ENCODE data around the gene CELF4. TPM values are rescaled to one million over a fixed set of nuclear protein-coding genes. Genes with fewer than 3 reads are reported as not detected.

The CELF4 gene
- total RNA-seq, 1 experiment from 2014 or later = 0.40 TPM

DNA sequence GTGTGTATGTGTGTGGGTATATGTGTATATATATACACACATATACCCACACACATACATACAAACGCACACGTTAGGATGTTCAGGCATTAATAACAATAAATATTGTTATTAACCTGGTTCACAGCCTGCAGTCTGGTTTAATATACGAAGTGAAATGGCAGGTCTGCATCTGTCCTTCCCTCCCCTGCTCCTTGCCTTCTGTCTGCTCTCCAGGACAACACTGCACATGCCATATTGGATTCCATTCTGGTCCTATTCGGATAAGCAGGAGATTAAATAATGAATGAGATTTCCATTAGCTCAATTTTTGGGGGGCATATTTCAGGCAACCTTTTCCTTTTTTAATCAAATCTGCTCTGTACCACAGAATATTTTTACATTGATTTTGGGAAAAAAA, 158.0 kb downstream of the CELF4 start:
- no peak overlapping the region for H3K4me3 ChIP-seq (ENCODE audit: low read length)
- no peaks in the 10 kb centered on the region for H3K9me3 ChIP-seq (ENCODE audit: low read length)
- intact Hi-C loops (cut with micrococcal nuclease) = no loop called here
- no TSS peak for BruUV-seq (replicated peaks)
- H3K4me2 ChIP-seq (ENCODE audit: low read length) = no peak overlapping the region
- DNase-seq (no peak), ATAC-seq (no peak)
- H3K27me3 ChIP-seq (ENCODE audit: low read length) = no peaks in the 10 kb centered on the region
- TF ChIP-seq, protein P1, sequence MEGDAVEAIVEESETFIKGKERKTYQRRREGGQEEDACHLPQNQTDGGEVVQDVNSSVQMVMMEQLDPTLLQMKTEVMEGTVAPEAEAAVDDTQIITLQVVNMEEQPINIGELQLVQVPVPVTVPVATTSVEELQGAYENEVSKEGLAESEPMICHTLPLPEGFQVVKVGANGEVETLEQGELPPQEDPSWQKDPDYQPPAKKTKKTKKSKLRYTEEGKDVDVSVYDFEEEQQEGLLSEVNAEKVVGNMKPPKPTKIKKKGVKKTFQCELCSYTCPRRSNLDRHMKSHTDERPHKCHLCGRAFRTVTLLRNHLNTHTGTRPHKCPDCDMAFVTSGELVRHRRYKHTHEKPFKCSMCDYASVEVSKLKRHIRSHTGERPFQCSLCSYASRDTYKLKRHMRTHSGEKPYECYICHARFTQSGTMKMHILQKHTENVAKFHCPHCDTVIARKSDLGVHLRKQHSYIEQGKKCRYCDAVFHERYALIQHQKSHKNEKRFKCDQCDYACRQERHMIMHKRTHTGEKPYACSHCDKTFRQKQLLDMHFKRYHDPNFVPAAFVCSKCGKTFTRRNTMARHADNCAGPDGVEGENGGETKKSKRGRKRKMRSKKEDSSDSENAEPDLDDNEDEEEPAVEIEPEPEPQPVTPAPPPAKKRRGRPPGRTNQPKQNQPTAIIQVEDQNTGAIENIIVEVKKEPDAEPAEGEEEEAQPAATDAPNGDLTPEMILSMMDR (conservative IDR thresholded peaks at IDR 0.05; ENCODE audit: low read depth, low read length) = no peak
- TF ChIP-seq EZH2 (IDR thresholded peaks at IDR 0.05; ENCODE audit: low read length, unreplicated experiment) (no peak), EZH2phosphoT487 (IDR thresholded peaks at IDR 0.05; ENCODE audit: borderline replicate concordance, low read length) (no peak)
- H3K27ac ChIP-seq (ENCODE audit: low read length) = no peak overlapping the region
- H3K4me1 ChIP-seq (ENCODE audit: insufficient read depth, low read length) = no peaks in the 10 kb centered on the region
- H3K9ac ChIP-seq (ENCODE audit: low read length) = no peak overlapping the region
- CTCF ChIA-PET = no interaction called here
- POLR2A ChIA-PET (ENCODE audit: unreplicated experiment) = no interaction called here
- H4K20me1 ChIP-seq (ENCODE audit: low read length) = no peaks in the 10 kb centered on the region
- no peaks in the 10 kb centered on the region for H3K79me2 ChIP-seq (ENCODE audit: low read length)
- no peak overlapping the region for H2AFZ ChIP-seq (ENCODE audit: low read length)
- no peaks in the 10 kb centered on the region for H3F3A ChIP-seq (ENCODE audit: low read length, unreplicated experiment)
- no peaks in the 10 kb centered on the region for H3K36me3 ChIP-seq (ENCODE audit: low read depth, low read length)
- H3K9me2 ChIP-seq (replicated peaks; ENCODE audit: low read length) = no peaks in the 10 kb centered on the region

DNA sequence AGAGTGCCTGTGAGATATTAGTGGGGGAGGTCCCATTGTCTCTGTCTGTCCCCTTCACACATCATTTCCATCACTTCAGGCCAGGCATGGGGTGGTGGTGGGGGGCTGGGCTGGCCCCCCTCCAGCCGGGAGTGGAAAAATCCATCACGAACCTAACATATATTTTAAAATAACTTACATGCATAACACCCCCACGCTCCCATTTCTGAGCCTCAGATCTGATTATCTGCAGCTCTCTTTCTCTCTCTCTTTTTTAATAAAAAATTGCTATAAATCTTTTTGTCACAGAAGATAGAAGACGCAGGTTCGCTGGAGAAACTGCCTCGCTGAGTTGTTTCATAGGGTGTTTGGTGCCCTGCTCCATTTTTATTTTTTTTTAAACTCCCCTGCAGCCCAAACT, 159.8 kb downstream of the CELF4 start:
- TF ChIP-seq EZH2 (IDR thresholded peaks at IDR 0.05; ENCODE audit: low read length, unreplicated experiment) (no peak), EZH2phosphoT487 (IDR thresholded peaks at IDR 0.05; ENCODE audit: borderline replicate concordance, low read length) (no peak)
- TF ChIP-seq, protein P1 (conservative IDR thresholded peaks at IDR 0.05; ENCODE audit: low read depth, low read length) = no peak
- no peaks in the 10 kb centered on the region for H3K9me2 ChIP-seq (replicated peaks; ENCODE audit: low read length)
- POLR2A ChIA-PET (ENCODE audit: unreplicated experiment) = no interaction called here
- no peaks in the 10 kb centered on the region for H3K36me3 ChIP-seq (ENCODE audit: low read depth, low read length)
- no peak overlapping the region for H3K4me3 ChIP-seq (ENCODE audit: low read length)
- H2AFZ ChIP-seq (ENCODE audit: low read length) = no peak overlapping the region
- H3K79me2 ChIP-seq (ENCODE audit: low read length) = no peaks in the 10 kb centered on the region
- no peak overlapping the region for H3K9ac ChIP-seq (ENCODE audit: low read length)
- H3K4me1 ChIP-seq (ENCODE audit: insufficient read depth, low read length) = no peaks in the 10 kb centered on the region
- no TSS peak for BruUV-seq (replicated peaks)
- intact Hi-C loops (cut with micrococcal nuclease) = no loop called here
- ATAC-seq (no peak), DNase-seq (no peak)
- H3K27me3 ChIP-seq (ENCODE audit: low read length) = no peaks in the 10 kb centered on the region
- no peaks in the 10 kb centered on the region for H4K20me1 ChIP-seq (ENCODE audit: low read length)
- H3K4me2 ChIP-seq (ENCODE audit: low read length) = no peak overlapping the region
- no peaks in the 10 kb centered on the region for H3K9me3 ChIP-seq (ENCODE audit: low read length)
- CTCF ChIA-PET = no interaction called here
- H3K27ac ChIP-seq (ENCODE audit: low read length) = no peak overlapping the region
- no peaks in the 10 kb centered on the region for H3F3A ChIP-seq (ENCODE audit: low read length, unreplicated experiment)

DNA sequence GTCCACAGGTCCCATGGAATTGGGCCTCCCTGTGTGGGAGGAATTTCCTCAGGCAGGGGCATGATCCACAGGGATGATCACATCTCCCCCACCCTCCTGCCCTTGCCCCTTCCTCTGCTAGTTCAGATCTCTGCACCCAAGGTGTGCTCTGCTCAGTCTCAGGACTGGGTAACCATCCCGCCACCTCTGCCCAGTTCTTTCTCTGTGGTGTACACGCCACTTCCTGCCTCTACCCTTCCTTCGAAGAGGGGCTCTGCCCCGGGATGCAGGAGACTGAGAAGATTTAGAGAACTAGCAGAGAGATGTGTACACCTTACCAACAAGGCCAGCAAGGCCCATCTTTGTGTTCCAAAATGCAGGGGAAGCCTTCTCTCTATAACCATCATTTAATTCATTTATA, 160.4 kb downstream of the CELF4 start:
- TF ChIP-seq EZH2phosphoT487 (IDR thresholded peaks at IDR 0.05; ENCODE audit: borderline replicate concordance, low read length) (no peak), EZH2 (IDR thresholded peaks at IDR 0.05; ENCODE audit: low read length, unreplicated experiment) (no peak)
- TF ChIP-seq, protein P1 (conservative IDR thresholded peaks at IDR 0.05; ENCODE audit: low read depth, low read length) = no peak
- Histone ChIP-seq H3K27me3 (ENCODE audit: low read length) (no peaks in the 10 kb centered on the region), H3F3A (ENCODE audit: low read length, unreplicated experiment) (no peaks in the 10 kb centered on the region), H3K9ac (ENCODE audit: low read length) (no peak overlapping the region), H2AFZ (ENCODE audit: low read length) (no peak overlapping the region), H3K4me1 (ENCODE audit: insufficient read depth, low read length) (no peaks in the 10 kb centered on the region), H3K9me2 (replicated peaks; ENCODE audit: low read length) (no peaks in the 10 kb centered on the region), H4K20me1 (ENCODE audit: low read length) (no peaks in the 10 kb centered on the region), H3K27ac (ENCODE audit: low read length) (no peak overlapping the region), H3K79me2 (ENCODE audit: low read length) (no peaks in the 10 kb centered on the region), H3K4me3 (ENCODE audit: low read length) (no peak overlapping the region), H3K4me2 (ENCODE audit: low read length) (no peak overlapping the region), H3K36me3 (ENCODE audit: low read depth, low read length) (no peaks in the 10 kb centered on the region), H3K9me3 (ENCODE audit: low read length) (no peaks in the 10 kb centered on the region)
- ATAC-seq = no peak
- intact Hi-C loops (cut with micrococcal nuclease) = no loop called here
- no TSS peak for BruUV-seq (replicated peaks)
- ChIA-PET POLR2A (ENCODE audit: unreplicated experiment) (no interaction called here), CTCF (no interaction called here)
- no peak for DNase-seq

Measured in PC-3 (cell line).